DMS114 treated with DMSO at 0.1 percent for 48 hours (cell line): ENCODE measurements around the gene ZNF605.
"Not testable (repeated sequence)": the region's sequence is repeated elsewhere in the genome, so short reads cannot be mapped to it uniquely, and the experiment has no call there.

Experiments
- DNase-seq: peaks from one replicate; lab custom pipeline; 2025; ENCODE audit not compliant: unreplicated experiment; lab: John Stamatoyannopoulos, UW

Gene ZNF605

GRCh38 chr12:132908145-132909029 is 47.7 kb downstream of the ZNF605 start:
- DNase-seq: peak; percentile 98

GRCh38 chr12:132907789-132908144 is 48.3 kb downstream of the ZNF605 start:
- DNase-seq: not testable (repeated sequence)

- no peak for DNase-seq
Measured at GRCh38 chr12:132907216-132907615, 48.9 kb downstream of the ZNF605 start.

- DNase-seq: peak; percentile 34
Measured at GRCh38 chr12:132904718-132905328, 51.3 kb downstream of the ZNF605 start.

GRCh38 chr12:132899033-132899432 is 57.1 kb downstream of the ZNF605 start:
- DNase-seq: no peak

- no peak for DNase-seq
Measured at GRCh38 chr12:132888852-132889251, 67.3 kb downstream of the ZNF605 start.

- DNase-seq: peak; percentile 88
Measured at GRCh38 chr12:132887513-132888351, 68.4 kb downstream of the ZNF605 start, which contains the start of gene CHFR. Gene CHFR (minus strand): TSS chr12:132887605. CDS start chr12:132887328, 277 bp downstream.

- no peak for DNase-seq
Measured at GRCh38 chr12:132886529-132887477, 69.3 kb downstream of the ZNF605 start.

GRCh38 chr12:132881818-132882217 is 74.3 kb downstream of the ZNF605 start:
- DNase-seq: no peak

- not testable (repeated sequence) for DNase-seq
Measured at GRCh38 chr12:132874620-132875019, 81.5 kb downstream of the ZNF605 start.

GRCh38 chr12:132874175-132874574 is 81.9 kb downstream of the ZNF605 start:
- no peak for DNase-seq

- no peak for DNase-seq
Measured at GRCh38 chr12:132873724-132874123, 82.4 kb downstream of the ZNF605 start.

GRCh38 chr12:132872975-132873421 is 83.1 kb downstream of the ZNF605 start:
- DNase-seq: no peak

GRCh38 chr12:132872073-132872855 is 83.8 kb downstream of the ZNF605 start:
- DNase-seq: no peak

- no peak for DNase-seq
Measured at GRCh38 chr12:132869551-132869950, 86.6 kb downstream of the ZNF605 start.
